PC-9 (cell line): ENCODE results near the gene PPARA. TPM values are rescaled to one million over a fixed set of nuclear protein-coding genes. Genes with fewer than 3 reads are reported as not detected.

ENCODE experiments used
- BruUV-seq: library from RNA; stranded (reverse); fragments of 400-500 nt; replicated peaks from 2 replicates; lab custom pipeline; 2021; lab: Mats Ljungman, UMichigan
- CTCF ChIA-PET: fragments of 300-600 bp; sonication (Branson Sonifier 250); formaldehyde crosslinking; loops from one replicate; lab custom pipeline; 2022; ENCODE audit warnings: antibody characterized with exemption; lab: Charles Lee
- POLR2A ChIA-PET: fragments of 300-600 bp; sonication (Branson Sonifier 250); formaldehyde crosslinking; loops from one replicate; lab custom pipeline; 2022; ENCODE audit warnings: antibody characterized with exemption; ENCODE audit not compliant: unreplicated experiment; lab: Charles Lee
- DNase-seq, 2 experiments: peaks; one replicate each; pipeline versions ENCODE4 v3.0.0 to v3.0.0-alpha.2; 2015 to 2022; ENCODE audit warnings: mixed read lengths in 1 of 2
- H2AFZ ChIP-seq: fragments of 200-600 bp; sonication (generic); 2 replicates; pipeline ENCODE4 v1.8.1; 2017; ENCODE audit warnings: antibody characterized with exemption
- H3F3A ChIP-seq: fragments of 200-600 bp; sonication (generic); 2 replicates; pipeline ENCODE4 v1.8.1; 2017; ENCODE audit warnings: antibody characterized with exemption, mild to moderate bottlenecking, low read depth; ENCODE audit not compliant: insufficient read depth
- H3K27ac ChIP-seq: fragments of 200-600 bp; sonication (generic); 2 replicates; pipeline ENCODE4 v1.6.1; 2016; ENCODE audit warnings: mixed run types
- H3K27me3 ChIP-seq: fragments of 200-600 bp; sonication (generic); 2 replicates; pipeline ENCODE4 v1.6.1; 2016; ENCODE audit warnings: low read depth, mixed run types; ENCODE audit not compliant: insufficient read depth
- H3K36me3 ChIP-seq: fragments of 200-600 bp; sonication (generic); 2 replicates; pipeline ENCODE4 v1.6.1; 2016; ENCODE audit warnings: low read depth, mixed run types
- H3K4me1 ChIP-seq: fragments of 200-600 bp; sonication (generic); replicated peaks from 2 replicates; pipeline ENCODE4 v1.6.1; 2016; ENCODE audit warnings: mixed run types; ENCODE audit not compliant: insufficient read depth
- H3K4me2 ChIP-seq: fragments of 200-600 bp; sonication (generic); 2 replicates; pipeline ENCODE4 v1.6.1; 2017; ENCODE audit warnings: mixed run types
- H3K4me3 ChIP-seq: fragments of 200-600 bp; sonication (generic); 2 replicates; pipeline ENCODE4 v1.6.1; 2016; ENCODE audit warnings: mixed run types
- H3K79me2 ChIP-seq: fragments of 200-600 bp; sonication (generic); 2 replicates; pipeline ENCODE4 v1.6.1; 2017; ENCODE audit warnings: low read depth, mixed run types
- H3K9me2 ChIP-seq: fragments of 200-600 bp; sonication (generic); 2 replicates; pipeline ENCODE4 v1.8.1; 2017; ENCODE audit warnings: mild to moderate bottlenecking; ENCODE audit not compliant: insufficient read depth
- H3K9me3 ChIP-seq: fragments of 200-600 bp; sonication (generic); 2 replicates; pipeline ENCODE4 v1.8.1; 2016; ENCODE audit warnings: low read depth; ENCODE audit not compliant: insufficient read depth
- H4K20me1 ChIP-seq: fragments of 200-600 bp; sonication (generic); 2 replicates; pipeline ENCODE4 v1.8.1; 2017; ENCODE audit not compliant: insufficient read depth
- EZH2 ChIP-seq: fragments of 200-600 bp; sonication (generic); IDR thresholded peaks from 2 replicates; pipeline ENCODE4 v1.8.0; 2017; ENCODE audit warnings: antibody characterized with exemption, low read depth
- intact Hi-C: fragments of 100-400 bp; cut with micrococcal nuclease; formaldehyde crosslinking; loops from one replicate; pipeline ENCODE4 v1.10.0; 2022; ENCODE audit not compliant: unreplicated experiment
- total RNA-seq: library from RNA; stranded (reverse); gene quantifications from 2 replicates; pipeline ENCODE4 v1.2.3, GENCODE V29; 2021
- TF ChIP-seq, protein P1 (sequence below): fragments of 200-600 bp; sonication (generic); conservative IDR thresholded peaks from 2 replicates; pipeline ENCODE4 v1.6.1; 2017; ENCODE audit warnings: mixed run types, antibody characterized with exemption, mild to moderate bottlenecking, moderate library complexity

The PPARA gene
- total RNA-seq, 1 experiment from 2014 or later: 43.9 TPM

DNA sequence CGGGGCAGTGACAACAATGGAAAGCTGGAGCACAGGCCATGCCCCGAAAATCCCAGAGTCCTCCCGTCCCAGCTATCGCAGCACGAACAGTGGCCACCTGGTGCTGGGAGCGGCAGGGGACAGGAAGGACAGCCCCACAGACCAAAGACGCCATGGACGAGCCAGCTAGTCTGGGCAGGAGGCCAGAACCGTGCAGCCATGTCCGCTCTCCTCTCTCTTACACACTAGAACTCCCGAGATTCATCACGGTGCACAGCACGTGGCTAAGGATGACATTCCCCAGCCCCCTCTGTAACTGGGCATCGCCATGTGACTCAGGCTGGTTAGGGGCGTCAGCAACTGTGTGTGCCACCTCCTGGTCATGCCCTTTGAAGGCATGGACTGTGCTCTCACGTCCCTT is 95.2 kb downstream of the PPARA start:
- 0 out of 2 replicates have a peak, but pooled peaks cover 3% of the 10 kb centered on the region for H3F3A ChIP-seq
- H3K4me2 ChIP-seq: no peak overlapping the region
- CTCF ChIA-PET: no interaction called here
- peaks cover 9% of the 10 kb centered on the region for H3K79me2 ChIP-seq
- TF ChIP-seq EZH2: no peak
- TF ChIP-seq, protein P1, sequence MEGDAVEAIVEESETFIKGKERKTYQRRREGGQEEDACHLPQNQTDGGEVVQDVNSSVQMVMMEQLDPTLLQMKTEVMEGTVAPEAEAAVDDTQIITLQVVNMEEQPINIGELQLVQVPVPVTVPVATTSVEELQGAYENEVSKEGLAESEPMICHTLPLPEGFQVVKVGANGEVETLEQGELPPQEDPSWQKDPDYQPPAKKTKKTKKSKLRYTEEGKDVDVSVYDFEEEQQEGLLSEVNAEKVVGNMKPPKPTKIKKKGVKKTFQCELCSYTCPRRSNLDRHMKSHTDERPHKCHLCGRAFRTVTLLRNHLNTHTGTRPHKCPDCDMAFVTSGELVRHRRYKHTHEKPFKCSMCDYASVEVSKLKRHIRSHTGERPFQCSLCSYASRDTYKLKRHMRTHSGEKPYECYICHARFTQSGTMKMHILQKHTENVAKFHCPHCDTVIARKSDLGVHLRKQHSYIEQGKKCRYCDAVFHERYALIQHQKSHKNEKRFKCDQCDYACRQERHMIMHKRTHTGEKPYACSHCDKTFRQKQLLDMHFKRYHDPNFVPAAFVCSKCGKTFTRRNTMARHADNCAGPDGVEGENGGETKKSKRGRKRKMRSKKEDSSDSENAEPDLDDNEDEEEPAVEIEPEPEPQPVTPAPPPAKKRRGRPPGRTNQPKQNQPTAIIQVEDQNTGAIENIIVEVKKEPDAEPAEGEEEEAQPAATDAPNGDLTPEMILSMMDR: no peak
- no peaks in the 10 kb centered on the region for H3K36me3 ChIP-seq
- no peak overlapping the region for H3K27ac ChIP-seq
- DNase-seq: no peak
- no peak overlapping the region for H3K4me3 ChIP-seq
- peaks cover 3% of the 10 kb centered on the region; the same call in 1 of the 2 replicates for H4K20me1 ChIP-seq
- no peaks in the 10 kb centered on the region for H3K27me3 ChIP-seq
- no TSS peak for BruUV-seq
- peaks cover 4% of the 10 kb centered on the region for H3K4me1 ChIP-seq
- no peaks in the 10 kb centered on the region for H3K9me3 ChIP-seq
- intact Hi-C loops: no loop called here
- POLR2A ChIA-PET: no interaction called here
- no peak overlapping the region for H2AFZ ChIP-seq
- no peaks in the 10 kb centered on the region for H3K9me2 ChIP-seq

DNA sequence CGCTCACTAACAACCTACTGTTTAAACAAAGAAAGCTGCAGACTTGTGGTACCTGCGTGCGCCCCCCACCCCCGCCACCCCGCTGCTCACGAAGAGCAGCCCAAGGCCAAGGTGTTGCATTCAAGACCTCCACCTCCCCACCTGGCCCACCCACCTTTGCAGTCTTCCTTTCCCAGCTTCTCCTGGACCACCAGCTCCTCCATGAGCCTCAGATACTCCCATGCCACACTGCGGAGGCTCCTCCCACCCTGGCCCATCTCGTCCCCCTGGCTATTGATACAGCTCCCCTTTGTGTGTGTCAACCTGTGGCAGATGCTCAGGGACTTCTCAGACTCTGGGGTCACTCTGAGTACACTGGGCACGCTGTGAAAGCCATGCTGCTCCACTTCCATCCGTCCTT is 95.9 kb downstream of the PPARA start:
- Histone ChIP-seq H3K27me3 (no peaks in the 10 kb centered on the region), H3K9me2 (no peaks in the 10 kb centered on the region), H3K4me2 (no peak overlapping the region), H3K79me2 (peaks cover 15% of the 10 kb centered on the region), H3K36me3 (no peaks in the 10 kb centered on the region), H3K4me1 (peaks cover 6% of the 10 kb centered on the region), H3K4me3 (no peak overlapping the region), H3K9me3 (no peaks in the 10 kb centered on the region), H4K20me1 (peaks cover 3% of the 10 kb centered on the region; the same call in 1 of the 2 replicates), H3K27ac (no peak overlapping the region), H2AFZ (no peak overlapping the region), H3F3A (0 out of 2 replicates have a peak, but pooled peaks cover 3% of the 10 kb centered on the region)
- no peak for DNase-seq
- no TSS peak for BruUV-seq
- no peak for TF ChIP-seq EZH2
- TF ChIP-seq, protein P1: no peak
- ChIA-PET CTCF (no interaction called here), POLR2A (no interaction called here)
- intact Hi-C loops: no loop called here

DNA sequence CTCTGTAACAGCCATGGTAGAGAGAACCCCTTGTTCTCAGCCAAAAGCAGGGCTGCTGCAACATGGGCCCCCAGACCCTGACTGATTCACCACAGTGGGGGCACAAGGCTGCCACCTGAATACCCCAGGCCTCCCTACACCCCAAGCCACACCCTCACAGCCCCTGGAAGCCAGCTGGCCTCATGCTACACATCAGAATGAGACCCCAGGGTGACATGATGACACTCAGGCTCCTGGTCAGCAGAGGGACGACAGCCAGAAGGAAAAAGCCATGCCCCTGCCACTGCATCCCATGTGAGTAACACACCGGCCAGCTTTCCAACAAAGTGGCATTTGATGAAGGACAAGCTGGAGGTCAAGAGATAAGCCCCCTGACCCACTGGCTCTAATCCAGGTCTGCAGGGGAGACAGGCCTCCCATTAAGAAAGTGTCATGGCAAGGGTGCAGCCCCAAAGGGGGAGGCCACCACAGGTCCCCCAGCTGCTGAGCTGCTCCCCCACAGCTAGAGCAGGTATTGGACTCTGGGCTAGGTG is 97.2 kb downstream of the PPARA start:
- Histone ChIP-seq H3K4me3 (no peak overlapping the region), H2AFZ (no peak overlapping the region), H3K4me1 (peaks cover 19% of the 10 kb centered on the region), H3K27me3 (no peaks in the 10 kb centered on the region), H3K27ac (no peak overlapping the region), H3K79me2 (peaks cover 22% of the 10 kb centered on the region), H3F3A (peaks cover 3% of the 10 kb centered on the region; the same call in 1 of the 2 replicates), H3K4me2 (no peak overlapping the region), H3K36me3 (no peaks in the 10 kb centered on the region), H3K9me3 (no peaks in the 10 kb centered on the region), H3K9me2 (no peaks in the 10 kb centered on the region), H4K20me1 (peaks cover 3% of the 10 kb centered on the region; the same call in 1 of the 2 replicates)
- intact Hi-C loops: no loop called here
- CTCF ChIA-PET: no interaction called here
- no peak for DNase-seq
- TF ChIP-seq, protein P1: no peak
- no peak for TF ChIP-seq EZH2
- BruUV-seq: no TSS peak
- POLR2A ChIA-PET: no interaction called here
